Activated T-cell treated with anti-CD3 and anti-CD28 coated beads for 1 hour (primary cell): ENCODE results near the gene MIPOL1.

Source experiments
- DNase-seq: peaks from one replicate; pipeline ENCODE4 v3.0.0-alpha.2; 2020; ENCODE audit warnings: low read depth

Gene MIPOL1

GRCh38 chr14:37587131-37587803 lies 389.5 kb downstream of the MIPOL1 start:
- DNase-seq: no peak

- DNase-seq: no peak
Observed at GRCh38 chr14:37587881-37588666, 390.3 kb downstream of the MIPOL1 start.

- no peak for DNase-seq
Observed at GRCh38 chr14:37588667-37588955, 390.9 kb downstream of the MIPOL1 start.

- DNase-seq: no peak
Observed at GRCh38 chr14:37588956-37589714, 391.4 kb downstream of the MIPOL1 start.

- DNase-seq: no peak
Observed at GRCh38 chr14:37589715-37590427, 392.1 kb downstream of the MIPOL1 start.

- no peak for DNase-seq
Observed at GRCh38 chr14:37590428-37591139, 392.8 kb downstream of the MIPOL1 start.

- no peak for DNase-seq
Observed at GRCh38 chr14:37591311-37591940, 393.7 kb downstream of the MIPOL1 start.

GRCh38 chr14:37591941-37592481 lies 394.3 kb downstream of the MIPOL1 start:
- no peak for DNase-seq

GRCh38 chr14:37592482-37593408 lies 395.0 kb downstream of the MIPOL1 start:
- DNase-seq: no peak

GRCh38 chr14:37593511-37594237 lies 395.9 kb downstream of the MIPOL1 start:
- DNase-seq: no peak

GRCh38 chr14:37594238-37594970 lies 396.7 kb downstream of the MIPOL1 start:
- no peak for DNase-seq

- DNase-seq: no peak
Observed at GRCh38 chr14:37594971-37595808, 397.5 kb downstream of the MIPOL1 start, which contains the start of the genes FOXA1 and TTC6. Gene FOXA1, minus strand, starts transcription at chr14:37595249. Its CDS starts 277 bp downstream, at chr14:37594972. Gene TTC6, plus strand, starts transcription at chr14:37595629. Its CDS starts 26,436 bp downstream, at chr14:37622065.

GRCh38 chr14:37595809-37596621 lies 398.3 kb downstream of the MIPOL1 start:
- DNase-seq: no peak

GRCh38 chr14:37596790-37597472 lies 399.2 kb downstream of the MIPOL1 start:
- DNase-seq: no peak

GRCh38 chr14:37597538-37597913 lies 399.8 kb downstream of the MIPOL1 start:
- no peak for DNase-seq
